GM23338 (cell line): Measurements from ENCODE around the gene LAPTM4A.

Experiments used
- CREB1 ChIP-seq: fragments of 250-450 bp; sonication (Bioruptor Pico); IDR thresholded peaks from 2 replicates; pipeline ENCODE4 v1.5.0; 2020; ENCODE audit warnings: low read depth, mild to moderate bottlenecking, moderate library complexity
- CTCF ChIP-seq, 2 experiments: fragments of 200-600 bp in 1 of 2; sonication (generic) in 1 of 2; conservative IDR thresholded peaks; 2 replicates each; pipeline versions ENCODE4 v1.5.1 to v1.6.1; 2016 to 2017; ENCODE audit warnings: antibody characterized with exemption in 2 of 2, low read depth in 2 of 2, mild to moderate bottlenecking in 2 of 2, moderate library complexity in 1 of 2
- EZH2 ChIP-seq: fragments of 200-600 bp; sonication (generic); IDR thresholded peaks from one replicate; pipeline ENCODE4 v1.8.0; 2017; ENCODE audit warnings: antibody characterized with exemption, mild to moderate bottlenecking, low read depth; ENCODE audit not compliant: unreplicated experiment
- ZNF462 ChIP-seq: fragments of 250-450 bp; sonication (Bioruptor Pico); IDR thresholded peaks from 2 replicates; pipeline ENCODE4 v1.5.0; 2020; ENCODE audit warnings: mild to moderate bottlenecking, moderate library complexity

GRCh38 chr2:20040489-20041172 is 10.8 kb downstream of the LAPTM4A start:
- TF ChIP-seq ZNF462 (CRISPR knock-in tag) (no peak), CTCF (conservative IDR thresholded peaks at IDR 0.05; ENCODE audit: low read depth in 2 of 2) (no peak), EZH2 (no peak), CREB1 (no peak)
